GM21447 (cell line): ENCODE data around the gene ZNF780B.

Experiments used
- ATAC-seq: cut with Tn5 transposase; IDR thresholded peaks from one replicate; pipeline ENCODE4 v1.9.1; 2021; ENCODE audit not compliant: unreplicated experiment

The ZNF780B gene

DNA sequence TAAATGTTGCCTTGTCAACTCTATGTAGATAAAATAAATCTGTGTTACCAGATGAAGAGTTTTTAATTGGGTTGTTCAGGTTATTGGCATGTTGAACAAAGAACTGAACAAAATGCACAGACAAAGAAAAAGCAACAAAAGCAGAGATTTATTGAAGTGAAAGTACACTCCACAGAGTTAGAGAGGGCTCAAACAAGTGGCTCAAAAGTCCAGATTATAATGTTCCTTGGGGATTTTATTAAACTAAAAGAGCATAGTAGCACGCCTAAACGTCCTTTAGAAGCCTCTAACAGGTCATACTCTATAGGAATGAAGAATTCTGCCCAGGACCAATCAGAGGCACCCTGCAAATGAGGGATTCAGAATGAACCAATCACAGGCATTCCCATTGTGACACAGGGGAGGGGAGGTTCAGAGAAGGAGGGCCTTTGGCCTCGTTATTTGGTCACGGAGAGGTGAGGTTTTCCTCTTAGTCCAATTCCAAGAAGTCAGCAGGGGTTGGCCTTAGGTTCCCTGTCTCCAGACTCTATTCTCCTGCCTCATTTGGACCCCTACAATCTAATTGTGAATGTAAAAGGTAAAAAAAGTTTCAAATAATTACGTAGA is 72.2 kb downstream of the ZNF780B start:
- no peak for ATAC-seq

GRCh38 chr19:39982883-39983282 is 73.1 kb downstream of the ZNF780B start:
- ATAC-seq, result no peak
